NK-92 (cell line): ENCODE measurements around the gene AAMP.

Source experiments
- DNase-seq: peaks from one replicate; lab custom pipeline; 2025; ENCODE audit not compliant: unreplicated experiment; lab: John Stamatoyannopoulos, UW

AAMP gene

GRCh38 chr2:218224186-218224585 lies 45.8 kb downstream of the AAMP start:
- no peak for DNase-seq

DNA sequence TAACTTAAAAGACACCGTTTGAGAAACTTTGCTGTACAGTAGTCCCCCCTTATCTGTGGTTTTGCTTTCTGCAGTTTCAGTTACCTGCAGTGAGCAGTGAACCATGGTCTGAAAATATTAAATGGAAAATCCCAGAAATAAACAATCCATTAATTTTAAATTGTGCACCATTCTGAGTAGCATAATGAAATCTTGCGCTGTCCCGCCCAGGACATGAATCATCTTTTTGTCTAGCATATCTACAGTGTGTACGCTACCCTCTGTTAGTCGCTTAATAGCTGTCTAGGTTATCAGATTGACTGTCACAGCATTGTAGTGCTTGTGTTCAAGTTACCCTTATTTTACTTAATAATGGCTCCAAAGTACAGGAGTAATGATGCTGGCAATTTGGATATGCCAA lies 46.9 kb downstream of the AAMP start:
- no peak for DNase-seq

- no peak for DNase-seq
Observed at GRCh38 chr2:218221000-218221399, 48.9 kb downstream of the AAMP start.

DNA sequence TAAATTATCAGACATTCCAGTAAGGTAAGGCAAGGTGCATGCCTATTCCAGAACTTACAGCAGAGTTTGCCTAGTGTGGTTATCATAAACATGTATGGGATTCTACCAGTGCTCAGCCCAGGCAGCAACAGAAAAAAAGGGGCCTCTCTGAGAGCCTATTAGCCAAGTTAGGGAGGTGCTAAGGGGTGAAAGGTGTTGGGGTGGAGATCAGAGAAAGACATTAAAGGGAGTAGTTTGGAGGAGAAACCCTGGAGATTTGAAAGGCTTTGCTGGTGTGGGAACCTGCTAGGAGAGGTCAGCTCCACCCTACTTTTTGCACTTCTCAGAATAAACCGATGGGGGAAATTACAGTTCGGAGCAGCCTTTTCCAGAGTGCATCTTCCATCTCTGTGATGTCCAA lies 50.0 kb downstream of the AAMP start:
- no peak for DNase-seq

- no peak for DNase-seq
Observed at GRCh38 chr2:218218268-218219185, 51.4 kb downstream of the AAMP start.

DNA sequence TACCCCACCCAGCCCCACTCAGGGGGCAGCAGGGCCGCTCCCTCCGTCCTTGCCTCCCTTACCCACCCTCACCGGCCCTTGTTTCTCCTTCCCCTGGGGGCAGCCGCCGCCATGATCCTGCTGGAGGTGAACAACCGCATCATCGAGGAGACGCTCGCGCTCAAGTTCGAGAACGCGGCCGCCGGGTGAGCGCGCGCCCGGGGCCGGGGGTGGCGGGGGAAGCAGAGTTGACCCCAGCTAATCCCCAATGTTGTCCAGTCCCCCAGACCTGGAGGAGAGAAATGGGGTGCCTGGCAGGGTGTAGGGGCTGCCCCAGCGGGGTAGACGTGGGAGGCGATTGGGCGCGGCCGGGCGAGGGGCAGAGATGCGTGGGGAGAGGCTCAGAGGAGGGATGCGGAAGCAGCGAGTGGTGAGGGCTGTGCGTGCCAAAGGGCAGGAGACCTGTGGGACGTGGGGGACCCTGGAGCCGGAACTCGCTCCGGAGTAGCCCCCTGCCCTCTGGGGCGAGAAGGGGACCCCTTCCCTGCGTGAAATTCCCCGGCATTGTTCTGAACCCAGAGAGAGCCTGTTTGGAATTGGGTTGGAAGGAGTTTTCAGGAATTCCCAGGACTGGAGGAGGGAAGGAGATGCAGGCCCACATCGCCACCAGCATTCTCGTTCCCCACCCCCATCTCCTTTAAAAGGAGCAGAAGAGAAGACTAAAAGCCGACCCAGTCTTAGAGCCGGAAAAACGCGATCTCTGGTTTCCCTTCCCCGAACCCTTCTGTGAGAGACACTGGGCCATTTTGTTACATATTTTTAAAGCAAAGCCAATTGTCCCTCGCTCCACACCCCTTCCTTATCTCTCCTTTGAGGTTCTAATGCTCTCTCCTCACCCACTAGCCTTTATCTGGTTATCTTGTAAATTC lies 52.3 kb downstream of the AAMP start:
- DNase-seq, result no peak

DNA sequence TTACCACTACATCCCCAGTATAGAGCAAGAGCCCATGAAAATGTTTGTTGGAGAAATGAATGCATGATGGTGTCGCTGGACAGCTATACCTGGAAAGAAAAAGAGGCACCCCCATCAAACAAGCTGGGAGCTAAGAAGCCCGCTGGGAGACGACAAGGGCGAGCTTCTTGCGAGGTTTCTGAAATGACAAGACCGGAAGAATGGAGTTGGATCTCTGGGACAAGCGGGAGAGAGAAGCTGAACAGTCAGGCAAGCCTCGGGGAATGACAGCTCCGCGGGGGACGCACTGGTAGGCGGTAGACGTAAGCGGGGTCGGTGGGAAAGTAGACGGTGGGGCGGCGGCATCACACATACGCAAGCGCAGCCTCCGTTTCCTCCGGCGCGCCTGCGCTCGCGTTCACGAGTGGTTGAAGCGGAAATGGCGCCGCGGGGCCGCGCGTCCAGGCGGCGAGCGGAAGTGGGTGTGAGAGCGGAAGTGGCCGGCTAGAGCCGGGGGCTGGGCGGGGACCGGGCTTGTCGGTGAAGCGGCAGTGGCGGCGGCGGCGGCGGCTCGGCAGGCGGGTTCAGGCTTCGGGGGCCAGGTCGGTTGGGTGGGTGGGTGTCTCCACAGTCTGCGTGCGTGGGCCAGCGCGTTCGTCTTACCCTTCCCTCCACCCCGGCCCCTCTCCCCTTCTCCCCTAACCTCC lies 53.1 kb downstream of the AAMP start, which contains the start of gene ARPC2:
ARPC2 (plus strand) TSS at position 516 of the 686 bp plus-strand sequence. CDS start 282 bp downstream, outside the sequence.
- DNase-seq, result peak; percentile 54

GRCh38 chr2:218216336-218216673 lies 53.6 kb downstream of the AAMP start:
- no peak for DNase-seq
